Endothelial cell of umbilical vein (primary cell): ENCODE results near the gene IGHMBP2.

ENCODE experiments used
- CTCF ChIP-seq, 2 donors: IDR thresholded peaks; 1 replicate in 1 of 2; 2 replicates in 1 of 2; pipeline ENCODE4 v1.5.1; 2011; ENCODE audit warnings: low read length in 2 of 2, mild to moderate bottlenecking in 2 of 2, moderate library complexity in 2 of 2, control low read depth in 1 of 2, inconsistent platforms in 1 of 2, low read depth in 1 of 2; ENCODE audit not compliant: insufficient read depth in 1 of 2; ENCODE audit errors: extremely low read depth in 1 of 2
- EZH2 ChIP-seq: IDR thresholded peaks from 2 replicates; pipeline ENCODE4 v1.6.1; 2012; ENCODE audit warnings: borderline replicate concordance, low read depth, mild to moderate bottlenecking, moderate library complexity, low read length, inconsistent platforms; ENCODE audit not compliant: severe bottlenecking
- FOS ChIP-seq: IDR thresholded peaks from 2 replicates; pipeline ENCODE4 v1.6.1; 2011; ENCODE audit warnings: mild to moderate bottlenecking, low read length, moderate library complexity, borderline replicate concordance; ENCODE audit not compliant: insufficient read depth
- GATA2 ChIP-seq: IDR thresholded peaks from 2 replicates; pipeline ENCODE4 v1.7.0; 2011; ENCODE audit warnings: low read depth, mild to moderate bottlenecking, moderate library complexity, mixed read lengths, low read length; ENCODE audit not compliant: insufficient read length, insufficient read depth
- MAX ChIP-seq: IDR thresholded peaks from 2 replicates; pipeline ENCODE4 v1.6.1; 2011; ENCODE audit not compliant: insufficient read depth, insufficient read length
- POLR2A ChIP-seq: IDR thresholded peaks from 2 replicates; pipeline ENCODE4 v1.6.1; 2012; ENCODE audit warnings: low read depth, mild to moderate bottlenecking, control low read depth, low read length
- POLR2AphosphoS5 ChIP-seq: IDR thresholded peaks from 2 replicates; pipeline ENCODE4 v1.6.1; 2012; ENCODE audit warnings: low read depth, mild to moderate bottlenecking, control low read depth, low read length, moderate library complexity; ENCODE audit not compliant: insufficient read depth

GRCh38 chr11:68980776-68981065 lies 77.0 kb downstream of the IGHMBP2 start, which contains the start of gene MRGPRD:
- TF ChIP-seq CTCF (IDR thresholded peaks at IDR 0.05; ENCODE audit: extremely low read depth in 1 of 2, insufficient read depth in 1 of 2, low read depth in 1 of 2, low read length in 2 of 2) = no peak
- TF ChIP-seq POLR2AphosphoS5 = no peak
- TF ChIP-seq EZH2 = no peak
- TF ChIP-seq POLR2A = no peak
- no peak for TF ChIP-seq FOS
- no peak for TF ChIP-seq GATA2
- TF ChIP-seq MAX = no peak
